Hematopoietic multipotent progenitor cell treated with erythropoietin and hydrocortisone succinate and interleukin-3 and kit ligand, for 4 days (in vitro differentiated cells): Measurements from ENCODE around the gene PARP16.
"Not testable (repeated sequence)": the region's sequence is repeated elsewhere in the genome, so short reads cannot be mapped to it uniquely, and the experiment has no call there.

Experiments
- DNase-seq: peaks from one replicate; pipeline ENCODE4 v3.0.0-alpha.2; 2015

Gene PARP16

GRCh38 chr15:65231306-65231705 is 55.4 kb downstream of the PARP16 start:
- no peak for DNase-seq

- DNase-seq: not testable (repeated sequence)
Observed at GRCh38 chr15:65226901-65227300, 59.8 kb downstream of the PARP16 start.

- DNase-seq: no peak
Observed at GRCh38 chr15:65226221-65226620, 60.5 kb downstream of the PARP16 start.

GRCh38 chr15:65223996-65224395 is 62.7 kb downstream of the PARP16 start:
- peak; percentile 44 for DNase-seq

GRCh38 chr15:65222891-65223290 is 63.8 kb downstream of the PARP16 start:
- no peak for DNase-seq

- DNase-seq: no peak
Observed at GRCh38 chr15:65221697-65222096, 65.0 kb downstream of the PARP16 start.

- no peak for DNase-seq
Observed at GRCh38 chr15:65219137-65219536, 67.5 kb downstream of the PARP16 start.

GRCh38 chr15:65217526-65218482 is 68.9 kb downstream of the PARP16 start:
- peak; percentile 28 for DNase-seq

GRCh38 chr15:65215496-65215895 is 71.2 kb downstream of the PARP16 start:
- DNase-seq: no peak

GRCh38 chr15:65214010-65214409 is 72.7 kb downstream of the PARP16 start:
- no peak for DNase-seq

GRCh38 chr15:65213241-65213640 is 73.4 kb downstream of the PARP16 start:
- DNase-seq: no peak

- peak; percentile 69 for DNase-seq
Observed at GRCh38 chr15:65212097-65212496, 74.6 kb downstream of the PARP16 start.

- no peak for DNase-seq
Observed at GRCh38 chr15:65211482-65211982, 75.2 kb downstream of the PARP16 start.

GRCh38 chr15:65210770-65211481 is 75.8 kb downstream of the PARP16 start, which contains the start of gene CILP:
CILP (minus strand) TSS chr15:65211473; CDS start chr15:65209755, 1,718 bp downstream.
- DNase-seq: no peak

- DNase-seq: no peak
Observed at GRCh38 chr15:65209701-65210643, 76.7 kb downstream of the PARP16 start.

- no peak for DNase-seq
Observed at GRCh38 chr15:65208647-65209046, 78.0 kb downstream of the PARP16 start.
